H9 (cell line): Measurements from ENCODE around the gene TMC8. TPM values are rescaled to one million over a fixed set of nuclear protein-coding genes. Genes with fewer than 3 reads are reported as not detected.

Source experiments
- DNase-seq: peaks from one replicate; pipeline ENCODE4 v3.0.0-alpha.2; 2017
- H2AFZ ChIP-seq: one replicate; pipeline ENCODE4 v1.6.1; 2013; ENCODE audit warnings: mild to moderate bottlenecking, low read length, control low read depth, moderate library complexity
- H2AK5ac ChIP-seq: 2 replicates; pipeline ENCODE4 v1.6.1; 2013; ENCODE audit warnings: low read length, control low read depth, mixed read lengths; ENCODE audit not compliant: insufficient read length
- H2BK120ac ChIP-seq: one replicate; pipeline ENCODE4 v1.6.1; 2013; ENCODE audit warnings: low read depth, mild to moderate bottlenecking, low read length, control low read depth, inconsistent platforms; ENCODE audit not compliant: poor library complexity, severe bottlenecking
- H2BK12ac ChIP-seq: 2 replicates; pipeline ENCODE4 v1.6.1; 2013; ENCODE audit warnings: low read length, control low read depth, mixed read lengths, low read depth; ENCODE audit not compliant: insufficient read length
- H2BK15ac ChIP-seq: 2 replicates; pipeline ENCODE4 v1.6.1; 2013; ENCODE audit warnings: low read depth, low read length, control low read depth
- H2BK20ac ChIP-seq: one replicate; pipeline ENCODE4 v1.6.1; 2013; ENCODE audit warnings: low read depth, mild to moderate bottlenecking, low read length, control low read depth, inconsistent platforms; ENCODE audit not compliant: poor library complexity, severe bottlenecking
- H2BK5ac ChIP-seq: 2 replicates; pipeline ENCODE4 v1.6.1; 2013; ENCODE audit warnings: low read length, control low read depth, mixed read lengths; ENCODE audit not compliant: insufficient read length
- H3K14ac ChIP-seq: 2 replicates; pipeline ENCODE4 v1.6.1; 2013; ENCODE audit warnings: low read length, control low read depth; ENCODE audit not compliant: insufficient read depth
- H3K18ac ChIP-seq: 2 replicates; pipeline ENCODE4 v1.6.1; 2013; ENCODE audit warnings: low read depth, mild to moderate bottlenecking, mixed read lengths, low read length, control low read depth; ENCODE audit not compliant: insufficient read length
- H3K23ac ChIP-seq: 2 replicates; pipeline ENCODE4 v1.6.1; 2013; ENCODE audit warnings: low read length, control low read depth, mixed read lengths, low read depth; ENCODE audit not compliant: insufficient read length
- H3K23me2 ChIP-seq: 2 replicates; pipeline ENCODE4 v1.6.1; 2013; ENCODE audit warnings: low read depth, mild to moderate bottlenecking, mixed read lengths, low read length, control low read depth; ENCODE audit not compliant: insufficient read length, poor library complexity, severe bottlenecking
- H3K27ac ChIP-seq: 2 replicates; pipeline ENCODE4 v1.5.1; 2013; ENCODE audit warnings: low read length, control low read depth, mixed read lengths, low read depth; ENCODE audit not compliant: insufficient read length
- H3K27me3 ChIP-seq: 2 replicates; pipeline ENCODE4 v1.6.1; 2013; ENCODE audit warnings: low read length, control low read depth, inconsistent platforms; ENCODE audit not compliant: insufficient read depth
- H3K4ac ChIP-seq: 2 replicates; pipeline ENCODE4 v1.6.1; 2013; ENCODE audit warnings: low read depth, mild to moderate bottlenecking, control low read depth, inconsistent platforms, low read length, moderate library complexity
- H3K4me1 ChIP-seq: 2 replicates; pipeline ENCODE4 v1.6.1; 2013; ENCODE audit warnings: low read length, control low read depth, inconsistent platforms; ENCODE audit not compliant: insufficient read depth
- H3K4me2 ChIP-seq: 2 replicates; pipeline ENCODE4 v1.6.1; 2013; ENCODE audit warnings: low read length, control low read depth, mixed read lengths; ENCODE audit not compliant: insufficient read length, insufficient read depth
- H3K56ac ChIP-seq: 2 replicates; pipeline ENCODE4 v1.6.1; 2013; ENCODE audit warnings: low read depth, mild to moderate bottlenecking, mixed read lengths, low read length, control low read depth; ENCODE audit not compliant: insufficient read length
- H3K79me1 ChIP-seq: 2 replicates; pipeline ENCODE4 v1.6.1; 2013; ENCODE audit warnings: low read depth, mild to moderate bottlenecking, moderate library complexity, low read length, control low read depth, inconsistent platforms; ENCODE audit not compliant: insufficient read depth, poor library complexity, severe bottlenecking
- H3K79me2 ChIP-seq: 2 replicates; pipeline ENCODE4 v1.6.1; 2013; ENCODE audit warnings: low read length, control low read depth, inconsistent platforms; ENCODE audit not compliant: insufficient read depth
- H3K9ac ChIP-seq: 2 replicates; pipeline ENCODE4 v1.6.1; 2013; ENCODE audit warnings: low read length, control low read depth, mixed read lengths; ENCODE audit not compliant: insufficient read length; ENCODE audit errors: extremely low read depth
- H3K9me3 ChIP-seq: one replicate; pipeline ENCODE4 v1.6.1; 2013; ENCODE audit warnings: low read depth, low read length, inconsistent platforms; ENCODE audit not compliant: control insufficient read depth
- H3T11ph ChIP-seq: one replicate; pipeline ENCODE4 v1.6.1; 2013; ENCODE audit warnings: mild to moderate bottlenecking, low read length, control low read depth, inconsistent platforms
- H4K20me1 ChIP-seq: one replicate; pipeline ENCODE4 v1.6.1; 2013; ENCODE audit not compliant: control insufficient read depth, insufficient read length, insufficient read depth
- H4K5ac ChIP-seq: 2 replicates; pipeline ENCODE4 v1.6.1; 2013; ENCODE audit warnings: low read depth, mild to moderate bottlenecking, mixed read lengths, low read length, control low read depth; ENCODE audit not compliant: insufficient read length
- H4K8ac ChIP-seq: replicated peaks from 2 replicates; pipeline ENCODE4 v1.6.1; 2013; ENCODE audit warnings: low read length, control low read depth, mixed read lengths, low read depth; ENCODE audit not compliant: insufficient read length
- H4K91ac ChIP-seq: 2 replicates; pipeline ENCODE4 v1.6.1; 2013; ENCODE audit warnings: low read depth, mild to moderate bottlenecking, moderate library complexity, mixed read lengths, low read length, control low read depth; ENCODE audit not compliant: insufficient read length
- H3K27ac Mint-ChIP-seq, 3 experiments: 2 replicates in 2 of 3; 3 replicates in 1 of 3; pipeline ENCODE4 v1.8.0; 2020 to 2021; ENCODE audit warnings: mixed read lengths in 3 of 3, mild to moderate bottlenecking in 1 of 3, moderate library complexity in 1 of 3
- H3K27me3 Mint-ChIP-seq: 2 replicates; pipeline ENCODE4 v1.8.0; 2021; ENCODE audit warnings: low read depth, mild to moderate bottlenecking, moderate library complexity, mixed read lengths
- H3K36me3 Mint-ChIP-seq, 3 experiments: 2 replicates in 2 of 3; 3 replicates in 1 of 3; pipeline ENCODE4 v1.8.0; 2020 to 2021; ENCODE audit warnings: low read depth in 3 of 3, mixed read lengths in 3 of 3; ENCODE audit not compliant: insufficient read depth in 1 of 3
- H3K4me1 Mint-ChIP-seq, 2 experiments: 2 replicates each; pipeline ENCODE4 v1.8.0; 2020; ENCODE audit warnings: mixed read lengths in 2 of 2
- H3K4me3 Mint-ChIP-seq, 2 experiments: 2 replicates in 1 of 2; 3 replicates in 1 of 2; pipeline ENCODE4 v1.8.0; 2020 to 2021; ENCODE audit warnings: mild to moderate bottlenecking in 2 of 2, mixed read lengths in 2 of 2, moderate library complexity in 1 of 2
- H3K9me3 Mint-ChIP-seq, 2 experiments: 2 replicates in 1 of 2; 3 replicates in 1 of 2; pipeline ENCODE4 v1.8.0; 2020; ENCODE audit warnings: mild to moderate bottlenecking in 2 of 2, mixed read lengths in 2 of 2, moderate library complexity in 1 of 2
- WGBS: extraction: QIAGEN DNeasy Blood & Tissue Kit; methylation state at CpG from one replicate; pipeline ENCODE4 v1.1.7; 2013; ENCODE audit warnings: missing lambda C conversion rate, low lambda C conversion rate, mixed read lengths; ENCODE audit not compliant: insufficient read length; ENCODE audit errors: extremely low coverage; 5-methylcytosine and 5-hydroxymethylcytosine counted together
- total RNA-seq: library from RNA; stranded (reverse); gene quantifications from 2 replicates; pipeline ENCODE4 v1.2.1, GENCODE V29; 2021
- TF ChIP-seq, protein P1 (sequence below): fragments of 200-600 bp; sonication (generic); conservative IDR thresholded peaks from 3 replicates; pipeline ENCODE4 v1.8.0; 2021; ENCODE audit warnings: antibody characterized with exemption, mild to moderate bottlenecking

The TMC8 gene
- total RNA-seq, 1 experiment from 2014 or later: 1.0 TPM

DNA sequence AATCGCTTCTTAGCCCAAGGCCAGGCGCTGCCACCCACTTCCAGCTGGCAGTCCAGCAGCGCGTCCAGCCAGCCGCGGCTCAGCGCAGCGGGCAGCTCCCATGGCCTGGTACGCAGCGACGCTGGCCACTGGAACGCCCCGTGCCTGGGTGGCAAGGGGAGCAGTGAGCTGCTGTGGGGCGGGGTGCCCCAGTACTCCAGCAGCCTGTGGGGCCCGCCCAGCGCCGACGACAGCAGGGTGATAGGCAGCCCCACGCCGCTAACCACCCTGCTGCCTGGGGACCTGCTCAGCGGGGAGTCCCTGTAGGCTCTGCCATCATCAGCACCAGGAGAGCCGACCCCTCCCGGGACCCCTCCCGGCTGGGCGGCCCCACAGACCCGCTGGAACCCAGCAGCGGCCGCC is 26.0 kb upstream of the TMC8 start:
- no peak overlapping the region for H3K56ac ChIP-seq
- Mint-ChIP-seq H3K27me3 (no peaks in the 10 kb centered on the region), H3K4me3 (no peak overlapping the region), H3K4me1 (peaks cover 5 to 6% of the 10 kb centered on the region in 2 experiments; a peak in 3 of 4 replicates), H3K27ac (no peak overlapping the region), H3K36me3 (peaks cover 36 to 57% (median 52%) of the 10 kb centered on the region in 3 experiments), H3K9me3 (peaks cover 18% of the 10 kb centered on the region in 2 experiments)
- H2AFZ ChIP-seq: no peak overlapping the region
- no peak overlapping the region for H2BK5ac ChIP-seq
- no peak overlapping the region for H3K4me2 ChIP-seq
- H2BK120ac ChIP-seq: no peak overlapping the region
- no peak overlapping the region for H4K8ac ChIP-seq
- H3K9me3 ChIP-seq: peaks cover 12% of the 10 kb centered on the region
- no peak overlapping the region for H3K4ac ChIP-seq
- no peak overlapping the region for H3K27ac ChIP-seq
- H2BK12ac ChIP-seq: no peak overlapping the region
- no peak overlapping the region for H2BK15ac ChIP-seq
- TF ChIP-seq, protein P1, sequence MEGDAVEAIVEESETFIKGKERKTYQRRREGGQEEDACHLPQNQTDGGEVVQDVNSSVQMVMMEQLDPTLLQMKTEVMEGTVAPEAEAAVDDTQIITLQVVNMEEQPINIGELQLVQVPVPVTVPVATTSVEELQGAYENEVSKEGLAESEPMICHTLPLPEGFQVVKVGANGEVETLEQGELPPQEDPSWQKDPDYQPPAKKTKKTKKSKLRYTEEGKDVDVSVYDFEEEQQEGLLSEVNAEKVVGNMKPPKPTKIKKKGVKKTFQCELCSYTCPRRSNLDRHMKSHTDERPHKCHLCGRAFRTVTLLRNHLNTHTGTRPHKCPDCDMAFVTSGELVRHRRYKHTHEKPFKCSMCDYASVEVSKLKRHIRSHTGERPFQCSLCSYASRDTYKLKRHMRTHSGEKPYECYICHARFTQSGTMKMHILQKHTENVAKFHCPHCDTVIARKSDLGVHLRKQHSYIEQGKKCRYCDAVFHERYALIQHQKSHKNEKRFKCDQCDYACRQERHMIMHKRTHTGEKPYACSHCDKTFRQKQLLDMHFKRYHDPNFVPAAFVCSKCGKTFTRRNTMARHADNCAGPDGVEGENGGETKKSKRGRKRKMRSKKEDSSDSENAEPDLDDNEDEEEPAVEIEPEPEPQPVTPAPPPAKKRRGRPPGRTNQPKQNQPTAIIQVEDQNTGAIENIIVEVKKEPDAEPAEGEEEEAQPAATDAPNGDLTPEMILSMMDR: no peak
- H3K4me1 ChIP-seq: no peaks in the 10 kb centered on the region
- H3K79me2 ChIP-seq: no peaks in the 10 kb centered on the region
- WGBS: no CpG with 5 or more reads among the region's 28 CpGs
- DNase-seq: peak; percentile 34
- no peak overlapping the region for H3T11ph ChIP-seq
- H4K20me1 ChIP-seq: no peaks in the 10 kb centered on the region
- H3K79me1 ChIP-seq: no peaks in the 10 kb centered on the region
- no peaks in the 10 kb centered on the region for H3K23me2 ChIP-seq
- no peak overlapping the region for H2AK5ac ChIP-seq
- H3K9ac ChIP-seq: no peak overlapping the region
- no peak overlapping the region for H3K18ac ChIP-seq
- H4K91ac ChIP-seq: no peak overlapping the region
- H3K27me3 ChIP-seq: no peaks in the 10 kb centered on the region
- H2BK20ac ChIP-seq: no peak overlapping the region
- no peak overlapping the region for H3K14ac ChIP-seq
- no peak overlapping the region for H4K5ac ChIP-seq
- H3K23ac ChIP-seq: no peak overlapping the region
